ENCODE data around the gene SYVN1. TPM values are rescaled to one million over a fixed set of nuclear protein-coding genes. Genes with fewer than 3 reads are reported as not detected.

Gene SYVN1
- total RNA-seq, 1 experiment from 2014 or later, result 45.9 TPM

- TF ChIP-seq ATF3 (IDR thresholded peaks at IDR 0.05), result no peak
- TF ChIP-seq FOSL1 (IDR thresholded peaks at IDR 0.05; ENCODE audit: low read depth), result no peak
These were observed 27.2 kb downstream of the SYVN1 start (continued) for GRCh38 chr11:65107078-65107477.

GRCh38 chr11:65104628-65105027 is 29.7 kb downstream of the SYVN1 start:
- Histone ChIP-seq H3K9me2 (ENCODE audit: insufficient read depth) (no peaks in the 10 kb centered on the region), H3K9me3 (ENCODE audit: control insufficient read depth in 1 of 2, insufficient read depth in 1 of 2, low read depth in 1 of 2, low read length in 2 of 2) (no peaks in the 10 kb centered on the region), H2AFZ (ENCODE audit: low read depth, low read length, poor library complexity, severe bottlenecking) (no peak overlapping the region), H3K4me2 (ENCODE audit: low read length) (no peak overlapping the region), H3K79me2 (ENCODE audit: insufficient read depth, low read length) (peaks cover 21% of the 10 kb centered on the region), H3K9ac (ENCODE audit: low read length) (no peak overlapping the region), H3K27me3 (ENCODE audit: insufficient read depth, low read length) (no peaks in the 10 kb centered on the region), H4K20me1 (ENCODE audit: insufficient read depth) (no peaks in the 10 kb centered on the region), H3K27ac (ENCODE audit: low read depth, low read length) (no peak overlapping the region), H3K4me1 (ENCODE audit: control insufficient read depth in 1 of 2, insufficient read depth in 2 of 2, low read length in 2 of 2) (no peaks in the 10 kb centered on the region; a peak in 1 of 4 replicates), H3K4me3 (replicated peaks in 1 of 2; ENCODE audit: low read depth in 1 of 2, low read length in 2 of 2) (no peak overlapping the region), H3K36me3 (ENCODE audit: control insufficient read depth in 1 of 2, insufficient read depth in 2 of 2, low read length in 2 of 2) (no peaks in the 10 kb centered on the region)
- intact Hi-C loops (cut with micrococcal nuclease), result no loop called here
- TF ChIP-seq ELF1 (IDR thresholded peaks at IDR 0.05; ENCODE audit: borderline replicate concordance, low read depth) (no peak), ZFX (IDR thresholded peaks at IDR 0.05) (no peak), POLR2A (IDR thresholded peaks at IDR 0.05; ENCODE audit: borderline replicate concordance, extremely low read depth, insufficient read depth, insufficient read length) (no peak), EZH2phosphoT487 (IDR thresholded peaks at IDR 0.05; ENCODE audit: borderline replicate concordance) (no peak), SIN3A (IDR thresholded peaks at IDR 0.05; ENCODE audit: low read depth) (no peak), ZBTB33 (IDR thresholded peaks at IDR 0.05; ENCODE audit: extremely low read depth, insufficient replicate concordance, low read length) (no peak), ATF3 (IDR thresholded peaks at IDR 0.05) (no peak)
- POLR2A ChIA-PET, result no interaction called here
- CTCF ChIA-PET, result no interaction called here
- ATAC-seq, result no peak
- no peak for DNase-seq (ENCODE audit: low read depth, low spot score)
- BruUV-seq (replicated peaks), result no TSS peak
- RAD21 ChIA-PET (ENCODE audit: low non-redundant PET in 1 of 2, low total read pairs in 2 of 2, uncharacterized antibody in 2 of 2, unreplicated experiment in 2 of 2), result no interaction called here
